Trophoblast cell (in vitro differentiated cells and primary cell): ENCODE measurements around the gene CACNG7.

Experiments used
- DNase-seq, 2 donors: peaks; one replicate each; pipeline ENCODE4 v3.0.0-alpha.2; 2016
- H2AFZ ChIP-seq: 2 replicates; pipeline ENCODE4 v1.6.1; 2013; ENCODE audit warnings: low read length, moderate library complexity, mild to moderate bottlenecking; ENCODE audit not compliant: insufficient read depth, poor library complexity
- H2AK5ac ChIP-seq: 2 replicates; pipeline ENCODE4 v1.6.1; 2013; ENCODE audit warnings: mild to moderate bottlenecking, low read length
- H2BK120ac ChIP-seq: 2 replicates; pipeline ENCODE4 v1.6.1; 2013; ENCODE audit warnings: low read length, mild to moderate bottlenecking, moderate library complexity; ENCODE audit not compliant: insufficient read depth, poor library complexity
- H2BK12ac ChIP-seq: 2 replicates; pipeline ENCODE4 v1.6.1; 2013; ENCODE audit warnings: mild to moderate bottlenecking, low read length, moderate library complexity
- H2BK5ac ChIP-seq: 2 replicates; pipeline ENCODE4 v1.6.1; 2013; ENCODE audit warnings: low read length, low read depth, moderate library complexity, mild to moderate bottlenecking; ENCODE audit not compliant: poor library complexity
- H3K14ac ChIP-seq: 2 replicates; pipeline ENCODE4 v1.6.1; 2013; ENCODE audit warnings: mild to moderate bottlenecking, low read length
- H3K18ac ChIP-seq: 2 replicates; pipeline ENCODE4 v1.6.1; 2013; ENCODE audit warnings: mild to moderate bottlenecking, low read length
- H3K23ac ChIP-seq: 2 replicates; pipeline ENCODE4 v1.6.1; 2013; ENCODE audit warnings: low read length
- H3K27ac ChIP-seq: 2 replicates; pipeline ENCODE4 v1.5.1; 2013; ENCODE audit warnings: low read depth, mild to moderate bottlenecking, inconsistent platforms, low read length, moderate library complexity
- H3K27me3 ChIP-seq: 2 replicates; pipeline ENCODE4 v1.6.1; 2013; ENCODE audit warnings: inconsistent platforms, mild to moderate bottlenecking, low read length, moderate library complexity; ENCODE audit not compliant: insufficient read depth
- H3K36me3 ChIP-seq, 2 experiments: 1 replicate in 1 of 2; 2 replicates in 1 of 2; pipeline ENCODE4 v1.6.1; 2013; ENCODE audit warnings: low read length in 2 of 2, mild to moderate bottlenecking in 2 of 2, moderate library complexity in 1 of 2; ENCODE audit not compliant: insufficient read depth in 2 of 2, control insufficient read depth in 1 of 2
- H3K4ac ChIP-seq: 2 replicates; pipeline ENCODE4 v1.6.1; 2013; ENCODE audit warnings: low read depth, mild to moderate bottlenecking, low read length, moderate library complexity
- H3K4me1 ChIP-seq, 2 experiments: 1 replicate in 1 of 2; 2 replicates in 1 of 2; pipeline ENCODE4 v1.6.1; 2013; ENCODE audit warnings: low read length in 2 of 2, mild to moderate bottlenecking in 2 of 2, moderate library complexity in 1 of 2; ENCODE audit not compliant: insufficient read depth in 2 of 2, control insufficient read depth in 1 of 2
- H3K4me2 ChIP-seq: 2 replicates; pipeline ENCODE4 v1.6.1; 2013; ENCODE audit warnings: inconsistent platforms, mild to moderate bottlenecking, low read length, moderate library complexity
- H3K4me3 ChIP-seq: 2 replicates; pipeline ENCODE4 v1.5.1; 2013; ENCODE audit warnings: mild to moderate bottlenecking, low read depth, low read length, inconsistent platforms
- H3K79me1 ChIP-seq: one replicate; pipeline ENCODE4 v1.6.1; 2013; ENCODE audit warnings: low read length
- H3K79me2 ChIP-seq: 2 replicates; pipeline ENCODE4 v1.6.1; 2013; ENCODE audit warnings: low read length, mild to moderate bottlenecking; ENCODE audit not compliant: control insufficient read depth, insufficient read depth, poor library complexity
- H3K9ac ChIP-seq: 2 replicates; pipeline ENCODE4 v1.6.1; 2013; ENCODE audit warnings: mild to moderate bottlenecking, low read length
- H3K9me3 ChIP-seq: 2 replicates; pipeline ENCODE4 v1.6.1; 2013; ENCODE audit warnings: low read depth, mild to moderate bottlenecking, control low read depth, inconsistent platforms, low read length; ENCODE audit not compliant: insufficient read depth
- H4K12ac ChIP-seq: 2 replicates; pipeline ENCODE4 v1.6.1; 2013; ENCODE audit warnings: low read depth, mild to moderate bottlenecking, low read length, moderate library complexity
- H4K8ac ChIP-seq: 2 replicates; pipeline ENCODE4 v1.6.1; 2013; ENCODE audit warnings: low read depth, mild to moderate bottlenecking, low read length, moderate library complexity
- H4K91ac ChIP-seq: one replicate; pipeline ENCODE4 v1.6.1; 2013; ENCODE audit warnings: low read depth, mild to moderate bottlenecking, low read length, moderate library complexity
- WGBS: extraction: QIAGEN DNeasy Blood & Tissue Kit; methylation state at CpG from one replicate; pipeline ENCODE4 v1.1.7; 2013; ENCODE audit warnings: missing lambda C conversion rate; ENCODE audit not compliant: insufficient read length, insufficient coverage; ENCODE audit errors: extremely low coverage; 5-methylcytosine and 5-hydroxymethylcytosine counted together

The CACNG7 gene

DNA sequence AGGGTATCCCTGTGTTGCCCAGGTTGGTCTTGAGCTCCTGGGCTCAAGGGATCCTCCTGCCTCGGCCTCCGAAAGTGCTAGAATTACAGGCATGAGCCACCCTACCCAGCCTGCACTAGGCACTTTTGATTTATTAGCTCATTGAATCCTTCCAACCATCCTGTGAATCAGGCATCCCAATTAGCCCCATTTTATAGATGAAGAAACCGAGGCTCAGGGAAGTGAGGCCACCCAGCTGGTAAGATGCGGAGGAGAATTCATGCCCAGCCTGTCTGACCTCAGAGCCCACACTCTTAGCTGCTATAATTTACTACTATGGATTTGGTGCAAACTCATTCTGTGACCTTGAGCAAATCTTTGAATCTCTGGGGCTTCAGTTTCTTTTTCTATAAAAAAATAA lies 35.9 kb downstream of the CACNG7 start:
- H3K4me2 ChIP-seq: no peak overlapping the region
- DNase-seq: no peak

DNA sequence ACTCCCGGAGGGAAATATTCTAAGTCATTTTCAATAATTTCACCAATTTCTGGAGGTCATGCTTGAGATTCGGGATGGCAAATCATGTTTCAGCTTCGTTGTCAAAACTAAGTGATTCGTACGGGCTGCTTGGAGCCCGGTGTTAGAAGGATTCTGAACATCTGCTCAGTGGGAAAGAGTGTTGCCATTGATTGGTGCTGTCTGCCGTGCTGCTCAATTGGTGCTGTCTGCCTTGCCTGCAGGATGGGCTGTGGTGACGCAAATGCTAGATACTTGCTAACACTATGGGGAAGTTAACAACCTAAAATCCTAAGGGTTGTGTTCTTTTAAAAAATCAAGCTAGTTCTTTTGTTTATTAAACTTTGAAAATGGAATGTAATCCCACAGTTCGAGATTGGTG lies 36.4 kb downstream of the CACNG7 start:
- Histone ChIP-seq H3K4ac (no peak overlapping the region), H3K4me2 (no peak overlapping the region), H3K27ac (no peak overlapping the region), H2BK120ac (no peak overlapping the region), H2BK12ac (no peak overlapping the region), H3K27me3 (peaks cover 11% of the 10 kb centered on the region), H3K4me1 (peaks cover 4 to 5% of the 10 kb centered on the region in 2 experiments), H2AK5ac (no peak overlapping the region), H3K79me1 (no peaks in the 10 kb centered on the region), H4K91ac (no peak overlapping the region), H4K8ac (no peak overlapping the region), H2AFZ (no peak overlapping the region), H3K9me3 (peaks cover 6% of the 10 kb centered on the region), H3K14ac (no peak overlapping the region), H3K79me2 (no peaks in the 10 kb centered on the region), H4K12ac (no peak overlapping the region), H3K23ac (no peak overlapping the region), H3K4me3 (no peak overlapping the region), H3K36me3 (no peaks in the 10 kb centered on the region), H3K18ac (no peak overlapping the region), H2BK5ac (no peak overlapping the region), H3K9ac (no peak overlapping the region)
- WGBS: no CpG with 5 or more reads among the region's 9 CpGs
- DNase-seq: peak in 1 of 2 donors; percentile 3

More for the DNA sequence above, 35.9 kb downstream of the CACNG7 start:
- Histone ChIP-seq H3K9ac (no peak overlapping the region), H3K27ac (no peak overlapping the region), H2AK5ac (no peak overlapping the region), H3K36me3 (no peaks in the 10 kb centered on the region), H3K4ac (no peak overlapping the region), H2AFZ (no peak overlapping the region), H2BK120ac (no peak overlapping the region), H3K23ac (no peak overlapping the region), H2BK5ac (no peak overlapping the region), H4K12ac (no peak overlapping the region), H2BK12ac (no peak overlapping the region), H3K4me1 (peaks cover 4 to 5% of the 10 kb centered on the region in 2 experiments), H3K14ac (no peak overlapping the region), H3K27me3 (peaks cover 11% of the 10 kb centered on the region), H3K4me3 (no peak overlapping the region), H3K9me3 (peaks cover 6% of the 10 kb centered on the region), H3K18ac (no peak overlapping the region), H4K91ac (no peak overlapping the region), H3K79me1 (no peaks in the 10 kb centered on the region), H3K79me2 (no peaks in the 10 kb centered on the region), H4K8ac (no peak overlapping the region)
- no CpG with 5 or more reads among the region's 4 CpGs for WGBS

GRCh38 chr19:53945998-53946397 lies 36.9 kb downstream of the CACNG7 start:
- Histone ChIP-seq H4K91ac (no peak overlapping the region), H3K27me3 (peaks cover 11% of the 10 kb centered on the region), H4K12ac (no peak overlapping the region), H3K23ac (no peak overlapping the region), H3K4me2 (no peak overlapping the region), H3K27ac (no peak overlapping the region), H3K18ac (no peak overlapping the region), H2BK5ac (no peak overlapping the region), H3K4ac (no peak overlapping the region), H4K8ac (no peak overlapping the region), H3K9me3 (peaks cover 6% of the 10 kb centered on the region), H3K9ac (no peak overlapping the region), H3K36me3 (no peaks in the 10 kb centered on the region), H2AK5ac (no peak overlapping the region), H2AFZ (no peak overlapping the region), H2BK12ac (no peak overlapping the region), H3K4me3 (no peak overlapping the region), H3K4me1 (peaks cover 4 to 5% of the 10 kb centered on the region in 2 experiments), H3K79me1 (no peaks in the 10 kb centered on the region), H2BK120ac (no peak overlapping the region), H3K14ac (no peak overlapping the region), H3K79me2 (no peaks in the 10 kb centered on the region)
- no CpG with 5 or more reads among the region's 2 CpGs for WGBS
- no peak for DNase-seq

DNA sequence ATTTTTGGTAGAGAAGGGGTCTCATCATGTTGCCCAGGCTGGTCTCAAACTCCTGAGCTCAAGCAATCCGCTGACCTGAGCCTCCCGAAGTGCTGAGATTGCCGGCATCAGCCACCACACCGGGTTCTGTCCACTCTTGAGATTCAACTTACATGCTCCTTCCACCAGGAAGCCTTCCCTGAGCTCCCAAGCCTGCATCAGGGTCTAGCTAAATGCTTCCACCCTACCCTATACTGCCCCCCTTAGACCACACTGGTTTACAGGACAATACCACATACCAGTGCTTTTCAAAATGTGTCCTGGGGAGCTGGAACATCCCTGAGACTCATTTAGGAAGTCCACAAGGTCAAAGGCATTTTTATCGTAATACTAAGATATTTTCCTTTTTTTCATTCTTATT lies 38.5 kb downstream of the CACNG7 start:
- no peak overlapping the region for H3K4ac ChIP-seq
- H2BK120ac ChIP-seq: no peak overlapping the region
- no peak overlapping the region for H4K91ac ChIP-seq
- peaks cover 5% of the 10 kb centered on the region for H3K27me3 ChIP-seq
- H2BK5ac ChIP-seq: no peak overlapping the region
- H2AFZ ChIP-seq: no peak overlapping the region
- no peak overlapping the region for H3K27ac ChIP-seq
- H2BK12ac ChIP-seq: no peak overlapping the region
- H3K36me3 ChIP-seq: no peaks in the 10 kb centered on the region
- no peaks in the 10 kb centered on the region for H3K79me1 ChIP-seq
- no peak overlapping the region for H2AK5ac ChIP-seq
- no peak overlapping the region for H4K8ac ChIP-seq
- H3K4me2 ChIP-seq: no peak overlapping the region
- peaks cover 3% of the 10 kb centered on the region for H3K9me3 ChIP-seq
- no peak overlapping the region for H4K12ac ChIP-seq
- no peak overlapping the region for H3K14ac ChIP-seq
- peaks cover 2 to 4% of the 10 kb centered on the region in 2 experiments for H3K4me1 ChIP-seq
- no CpG with 5 or more reads among the region's 5 CpGs for WGBS
- H3K4me3 ChIP-seq: no peak overlapping the region
- no peak overlapping the region for H3K23ac ChIP-seq
- H3K79me2 ChIP-seq: no peaks in the 10 kb centered on the region
- no peak overlapping the region for H3K9ac ChIP-seq
- DNase-seq: no peak
- no peak overlapping the region for H3K18ac ChIP-seq
